A549 (cell line): ENCODE results near the gene FGF1.

Source experiments
- CTCF ChIP-seq: fragments of >200 bp; sonication (Bioruptor Twin); formaldehyde crosslinking; IDR thresholded peaks from 3 replicates; pipeline ENCODE4 v1.5.1; 2016
- FOXS1 ChIP-seq: fragments of 250-450 bp; sonication (Bioruptor Pico); IDR thresholded peaks from 2 replicates; pipeline ENCODE4 v1.5.0; 2020; ENCODE audit warnings: mild to moderate bottlenecking, moderate library complexity
- HOXA7 ChIP-seq: fragments of 250-450 bp; sonication (Bioruptor Pico); IDR thresholded peaks from 2 replicates; pipeline ENCODE4 v1.5.0; 2020; ENCODE audit warnings: mild to moderate bottlenecking, moderate library complexity
- JUN ChIP-seq, 2 experiments: fragments of >200 bp; sonication (Bioruptor Twin); formaldehyde crosslinking; IDR thresholded peaks; 2 replicates in 1 of 2; 3 replicates in 1 of 2; pipeline ENCODE4 v1.6.1; 2016 to 2017
- POLR2A ChIP-seq: IDR thresholded peaks from 2 replicates; pipeline ENCODE4 v1.6.1; 2012; ENCODE audit warnings: mild to moderate bottlenecking, low read length
- ZSCAN20 ChIP-seq: fragments of 250-450 bp; sonication (Bioruptor Pico); IDR thresholded peaks from 2 replicates; pipeline ENCODE4 v1.8.0; 2022; ENCODE audit warnings: mild to moderate bottlenecking, moderate library complexity
- TF ChIP-seq, protein P1 (sequence below): IDR thresholded peaks from 2 replicates; pipeline ENCODE4 v1.6.1; 2012
- TF ChIP-seq, protein P2 (sequence below): fragments of 450-650 bp; IDR thresholded peaks from 2 replicates; pipeline ENCODE4 v1.6.1; 2014; ENCODE audit warnings: antibody characterized with exemption

DNA sequence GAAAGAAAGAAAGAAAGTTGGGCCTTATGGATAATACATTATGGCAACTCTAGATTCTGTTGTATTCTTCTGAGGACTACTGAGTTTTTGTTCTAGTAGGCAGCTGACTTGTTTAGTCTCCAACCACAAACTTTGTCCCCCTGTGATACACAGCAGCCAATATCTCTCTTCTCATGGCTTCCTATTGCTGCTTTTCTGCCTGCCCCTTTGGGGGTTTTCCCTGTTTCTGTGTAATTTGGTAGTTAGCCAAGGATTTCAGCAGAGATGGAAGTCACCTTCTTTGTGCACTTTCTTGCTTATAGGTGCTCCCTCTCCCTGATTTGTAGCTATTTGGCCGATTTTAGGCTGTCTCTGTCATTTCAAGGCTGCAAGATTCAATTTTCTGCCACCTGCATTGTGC, 109.6 kb downstream of the FGF1 start:
- TF ChIP-seq, protein P1, sequence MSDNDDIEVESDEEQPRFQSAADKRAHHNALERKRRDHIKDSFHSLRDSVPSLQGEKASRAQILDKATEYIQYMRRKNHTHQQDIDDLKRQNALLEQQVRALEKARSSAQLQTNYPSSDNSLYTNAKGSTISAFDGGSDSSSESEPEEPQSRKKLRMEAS = no peak
- TF ChIP-seq POLR2A (no peak), JUN (IDR thresholded peaks at IDR 0.05) (no peak), CTCF (no peak), FOXS1 (no peak), HOXA7 (CRISPR knock-in tag) (no peak), ZSCAN20 (CRISPR knock-in tag) (no peak)
- TF ChIP-seq, protein P2, sequence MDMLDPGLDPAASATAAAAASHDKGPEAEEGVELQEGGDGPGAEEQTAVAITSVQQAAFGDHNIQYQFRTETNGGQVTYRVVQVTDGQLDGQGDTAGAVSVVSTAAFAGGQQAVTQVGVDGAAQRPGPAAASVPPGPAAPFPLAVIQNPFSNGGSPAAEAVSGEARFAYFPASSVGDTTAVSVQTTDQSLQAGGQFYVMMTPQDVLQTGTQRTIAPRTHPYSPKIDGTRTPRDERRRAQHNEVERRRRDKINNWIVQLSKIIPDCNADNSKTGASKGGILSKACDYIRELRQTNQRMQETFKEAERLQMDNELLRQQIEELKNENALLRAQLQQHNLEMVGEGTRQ = no peak
